Kidney capillary endothelial cell (primary cell): ENCODE measurements around the gene SAMD10.
"Not testable (repeated sequence)": the region's sequence is repeated elsewhere in the genome, so short reads cannot be mapped to it uniquely, and the experiment has no call there.

ENCODE experiments used
- DNase-seq: peaks from one replicate; pipeline ENCODE4 v3.0.0-alpha.2; 2018; ENCODE audit warnings: low spot score

SAMD10 gene

GRCh38 chr20:63979557-63980316 is at the start of gene SAMD10:
Gene SAMD10, minus strand, starts transcription at chr20:63979642. Its CDS starts 175 bp downstream, at chr20:63979467.
- no peak for DNase-seq

GRCh38 chr20:64027981-64028685 is 48.7 kb upstream of the SAMD10 start:
- no peak for DNase-seq

- no peak for DNase-seq
Measured at GRCh38 chr20:64025826-64026412, 46.5 kb upstream of the SAMD10 start.

GRCh38 chr20:64025101-64025825 is 45.8 kb upstream of the SAMD10 start:
- DNase-seq, result no peak

- DNase-seq, result no peak
Measured at GRCh38 chr20:64024141-64024990, 44.9 kb upstream of the SAMD10 start.

GRCh38 chr20:64023361-64024140 is 44.1 kb upstream of the SAMD10 start:
- no peak for DNase-seq

- DNase-seq, result no peak
Measured at GRCh38 chr20:64022671-64023360, 43.4 kb upstream of the SAMD10 start.

GRCh38 chr20:64021124-64021975 is 41.9 kb upstream of the SAMD10 start:
- DNase-seq, result no peak

GRCh38 chr20:64015635-64016034 is 36.2 kb upstream of the SAMD10 start:
- DNase-seq, result no peak

- DNase-seq, result not testable (repeated sequence)
Measured at GRCh38 chr20:64012385-64013154, 33.1 kb upstream of the SAMD10 start.

- DNase-seq, result no peak
Measured at GRCh38 chr20:64011366-64011779, 31.9 kb upstream of the SAMD10 start.

GRCh38 chr20:64010711-64011237 is 31.3 kb upstream of the SAMD10 start:
- DNase-seq, result no peak

GRCh38 chr20:64009811-64010387 is 30.5 kb upstream of the SAMD10 start:
- no peak for DNase-seq

GRCh38 chr20:64006902-64007301 is 27.5 kb upstream of the SAMD10 start:
- no peak for DNase-seq

GRCh38 chr20:64006490-64006889 is 27.0 kb upstream of the SAMD10 start:
- no peak for DNase-seq

- no peak for DNase-seq
Measured at GRCh38 chr20:64005394-64005793, 26.0 kb upstream of the SAMD10 start.

GRCh38 chr20:64003960-64004725 is 24.7 kb upstream of the SAMD10 start:
- DNase-seq, result no peak
